Measurements from ENCODE around the gene PGGT1B.

DNA sequence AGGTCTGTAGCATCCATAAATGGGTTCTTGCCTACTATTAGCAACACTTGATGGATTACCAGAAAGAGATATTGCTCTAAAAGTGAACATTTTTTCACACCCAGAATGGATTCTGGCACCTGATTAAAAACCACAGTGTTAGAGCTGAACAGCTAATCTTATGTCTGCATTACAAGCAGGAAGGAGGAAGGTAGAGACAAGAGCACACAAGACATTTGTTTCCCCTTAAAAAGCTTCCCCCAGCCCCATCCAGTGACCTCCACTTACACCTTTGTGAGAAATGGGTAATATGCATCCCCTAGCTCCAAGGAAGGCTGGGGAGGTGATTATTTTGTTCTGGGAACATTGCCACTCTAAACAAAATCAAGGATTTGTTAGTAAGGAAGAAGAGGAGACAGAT, 80.9 kb downstream of the PGGT1B start:
- no peak for TF ChIP-seq POLR2AphosphoS5 (IDR thresholded peaks at IDR 0.05; ENCODE audit: borderline replicate concordance, low read depth, low read length)
- no peak for TF ChIP-seq EZH2 (IDR thresholded peaks at IDR 0.05)
- TF ChIP-seq FOXP2 (optimal IDR thresholded peaks at IDR 0.05; ENCODE audit: control extremely low read depth, extremely low read length, insufficient read depth): no peak
